Adrenal gland (tissue), 19 donors: ENCODE data around the gene ABTB2. TPM values are rescaled to one million over a fixed set of nuclear protein-coding genes. Genes with fewer than 3 reads are reported as not detected.

ENCODE experiments used
- DNase-seq, 7 donors: peaks; one replicate each; pipeline ENCODE4 v3.0.0-alpha.2; 2019 to 2020
- H3K27ac ChIP-seq, 5 donors: fragments of 200-600 bp; sonication (generic) in 4 of 5; 1 replicate in 3 of 5; 2 replicates in 2 of 5; pipeline versions ENCODE4 v1.5.1 to v1.8.0; 2016 to 2020; ENCODE audit warnings: mild to moderate bottlenecking in 1 of 5
- H3K27me3 ChIP-seq: fragments of 200-600 bp; 2 replicates; pipeline ENCODE4 v1.8.0; 2021
- H3K36me3 ChIP-seq, 2 donors: fragments of 200-600 bp; replicated peaks in 1 of 2; 1 replicate in 1 of 2; 2 replicates in 1 of 2; pipeline versions ENCODE4 v1.5.1 to v1.8.0; 2018 to 2022
- H3K4me1 ChIP-seq, 2 donors: fragments of 200-600 bp; replicated peaks in 1 of 2; 1 replicate in 1 of 2; 2 replicates in 1 of 2; pipeline versions ENCODE4 v1.5.1 to v1.8.0; 2018 to 2021
- H3K4me3 ChIP-seq, 4 donors: fragments of 200-600 bp; sonication (generic) in 3 of 4; one replicate each; pipeline ENCODE4 v1.5.1; 2016 to 2018
- H3K9me3 ChIP-seq, 3 donors: fragments of 200-600 bp; sonication (generic) in 1 of 3; replicated peaks in 1 of 3; 1 replicate in 2 of 3; 2 replicates in 1 of 3; pipeline versions ENCODE4 v1.5.1 to v1.8.0; 2016 to 2021
- POLR2A ChIP-seq, 2 donors: fragments of 450-650 bp; IDR thresholded peaks; one replicate each; pipeline ENCODE4 v1.6.1; 2017; ENCODE audit warnings: antibody characterized with exemption in 2 of 2, mild to moderate bottlenecking in 2 of 2, moderate library complexity in 1 of 2
- WGBS, 4 donors: extraction: QIAGEN DNeasy Blood & Tissue Kit in 2 of 4; methylation state at CpG; one replicate each; pipeline versions ENCODE4 v1.1.5 to v1.1.7; 2013 to 2017; 5-methylcytosine and 5-hydroxymethylcytosine counted together
- intact Hi-C, 2 donors: fragments of 100-400 bp; cut with DNase I; formaldehyde crosslinking; loops; one replicate each; pipeline versions ENCODE4 v1.14.1 to v1.15.0; 2022 to 2023
- long read RNA-seq, 10 donors: library from polyadenylated mRNA in 3 of 10; unstranded in 2 of 10; stranded (forward) in 1 of 10; transcript quantifications; one replicate each; pipeline ENCODE4 v2.0.0 and lab custom pipeline, GENCODE V29; 2021 to 2026
- polyA plus RNA-seq, 3 donors: library from polyadenylated mRNA; stranded (reverse); fragments of 200-250 nt in 2 of 3; fragments of 350-450 nt in 1 of 3; fragmentation: Illumina TruSeq in 1 of 3; extraction: RNeasy Lipid Tissue Mini Kit (QIAGEN cat#74804) in 1 of 3; gene quantifications; one replicate each; pipeline ENCODE4 v1.2.3, GENCODE V29; 2013 to 2014
- total RNA-seq, 9 donors: library from RNA; depleted of rRNA in 4 of 9; stranded (reverse); fragments of >200 nt in 4 of 9; fragments of 120-200 nt in 1 of 9; fragmentation: NEBNext Ultra II Directional in 1 of 9; extraction: Animal tissue kit (Norgen Biotek cat#: 25700) in 1 of 9; gene quantifications; one replicate each; pipeline versions ENCODE4 v1.1.0 to v1.2.4, GENCODE V29; 2013 to 2023
- TF ChIP-seq, protein P1 (sequence below), 6 experiments: fragments of 450-650 bp in 4 of 6; fragments of 200-600 bp in 2 of 6; sonication (generic) in 1 of 6; IDR thresholded peaks; 1 replicate in 5 of 6; 2 replicates in 1 of 6; pipeline versions ENCODE4 v1.5.1 to v1.8.0; 2016 to 2021; ENCODE audit warnings: antibody characterized with exemption in 6 of 6, mild to moderate bottlenecking in 2 of 6, moderate library complexity in 1 of 6
- donor health status: healthy with polysubstance abuse.
- donor health status: Bipolar disorder and iron deficiency.
- donor health status: DM: yes; HTN: yes; CAD: no.
- donor health status: DM: no; HTN: no; CAD: no.
- donor health status: DM: no; HTN: no; CAD: no.
- donor health status: DM: yes; HTN: yes; CAD: no.

The ABTB2 gene
- 10 to 100 TPM in 1 of 9 donors, 1 to 10 TPM in 8; 3.7 to 32.3 (median 6.5) TPM for total RNA-seq
- 1 to 10 TPM; 1.9 to 9.2 (median 2.8) TPM for polyA plus RNA-seq
- long read RNA-seq, donor 1, partial matches to known transcripts = 29 of 36 reads
- long read RNA-seq, donor 1, other reads (novel, unspliced or antisense) = 7 of 36 reads
- long read RNA-seq, donor 2, partial matches to known transcripts = 18 of 18 reads
- long read RNA-seq, donor 2, other reads (novel, unspliced or antisense) = 0 of 18 reads
- long read RNA-seq, donor 3, partial matches to known transcripts = 31 of 43 reads
- long read RNA-seq, donor 3, other reads (novel, unspliced or antisense) = 12 of 43 reads
- long read RNA-seq, donor 4 = 0 reads
- long read RNA-seq, donor 5, full-length matches to known transcripts = 4 of 6 reads
- long read RNA-seq, donor 5, partial matches to known transcripts = 0 of 6 reads
- long read RNA-seq, donor 5, other reads (novel, unspliced or antisense) = 2 of 6 reads
- long read RNA-seq, donor 6, full-length matches to known transcripts = 2 of 2 reads
- long read RNA-seq, donor 6, partial matches to known transcripts = 0 of 2 reads
- long read RNA-seq, donor 6, other reads (novel, unspliced or antisense) = 0 of 2 reads
- long read RNA-seq, donor 7, full-length matches to known transcripts = 1 of 12 reads
- long read RNA-seq, donor 7, partial matches to known transcripts = 11 of 12 reads
- long read RNA-seq, donor 7, other reads (novel, unspliced or antisense) = 0 of 12 reads
- long read RNA-seq, donor 8, full-length matches to known transcripts = 1 of 70 reads
- long read RNA-seq, donor 8, partial matches to known transcripts = 69 of 70 reads
- long read RNA-seq, donor 8, other reads (novel, unspliced or antisense) = 0 of 70 reads
- long read RNA-seq, donor 9 = 0 reads
- long read RNA-seq, donor 10 = 0 reads

DNA sequence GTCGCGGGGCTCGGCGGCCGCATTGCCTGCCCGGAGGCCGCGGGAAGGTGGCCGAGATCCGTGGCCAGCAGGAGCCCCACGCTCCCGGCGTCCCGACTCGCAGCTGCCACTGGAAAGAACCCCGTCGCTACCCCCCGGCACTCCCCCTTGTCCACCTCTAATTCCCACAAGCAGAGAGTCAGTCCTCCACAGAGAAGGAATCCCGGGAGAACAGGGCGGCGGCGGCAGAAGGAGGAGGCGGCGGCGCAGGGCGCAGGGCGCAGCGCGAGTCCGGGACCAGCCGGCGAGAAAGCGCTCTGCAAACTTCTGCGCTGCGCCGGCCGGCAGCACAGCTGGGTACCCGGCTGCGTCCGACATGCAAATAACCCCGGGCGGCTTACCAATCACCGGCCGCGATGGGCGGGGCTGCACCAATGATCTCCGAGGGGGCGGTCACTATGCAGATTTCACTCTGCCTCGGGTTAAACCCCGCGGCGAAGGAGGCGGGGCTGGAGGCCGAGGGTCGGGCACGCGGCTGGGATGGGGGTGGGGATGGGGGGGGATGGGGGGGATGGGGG is at the start of gene ABTB2:
Gene ABTB2, minus strand, starts transcription at position 310 of the 557 bp plus-strand sequence.
- Histone ChIP-seq H3K4me1 (peaks cover 10 to 39% of the 10 kb centered on the region in 2 donors), H3K36me3 (no peaks in the 10 kb centered on the region), H3K9me3 (no peaks in the 10 kb centered on the region), H3K27ac (peak within 1 kb of the TSS in 4 of 5 donors; percentile 67 to 88 (median 84)), H3K27me3 (no peaks in the 10 kb centered on the region), H3K4me3 (peak within 1 kb of the TSS; percentile 10 to 60 (median 38))
- TF ChIP-seq, protein P1, sequence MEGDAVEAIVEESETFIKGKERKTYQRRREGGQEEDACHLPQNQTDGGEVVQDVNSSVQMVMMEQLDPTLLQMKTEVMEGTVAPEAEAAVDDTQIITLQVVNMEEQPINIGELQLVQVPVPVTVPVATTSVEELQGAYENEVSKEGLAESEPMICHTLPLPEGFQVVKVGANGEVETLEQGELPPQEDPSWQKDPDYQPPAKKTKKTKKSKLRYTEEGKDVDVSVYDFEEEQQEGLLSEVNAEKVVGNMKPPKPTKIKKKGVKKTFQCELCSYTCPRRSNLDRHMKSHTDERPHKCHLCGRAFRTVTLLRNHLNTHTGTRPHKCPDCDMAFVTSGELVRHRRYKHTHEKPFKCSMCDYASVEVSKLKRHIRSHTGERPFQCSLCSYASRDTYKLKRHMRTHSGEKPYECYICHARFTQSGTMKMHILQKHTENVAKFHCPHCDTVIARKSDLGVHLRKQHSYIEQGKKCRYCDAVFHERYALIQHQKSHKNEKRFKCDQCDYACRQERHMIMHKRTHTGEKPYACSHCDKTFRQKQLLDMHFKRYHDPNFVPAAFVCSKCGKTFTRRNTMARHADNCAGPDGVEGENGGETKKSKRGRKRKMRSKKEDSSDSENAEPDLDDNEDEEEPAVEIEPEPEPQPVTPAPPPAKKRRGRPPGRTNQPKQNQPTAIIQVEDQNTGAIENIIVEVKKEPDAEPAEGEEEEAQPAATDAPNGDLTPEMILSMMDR (IDR thresholded peaks at IDR 0.05) = no peak
- peak; percentile 91 to 98 for TF ChIP-seq POLR2A (IDR thresholded peaks at IDR 0.05)
- WGBS, 4 donors = 0 to 1% (median 0%) methylated on average over 16 to 57 of the region's 57 CpGs
- peak; percentile 98 to 99 (median 99) for DNase-seq
- intact Hi-C loops = loop anchor here (2.0 to 10.0 kb wide), 3 partner anchors 113 to 185 kb away; no protein-coding TSS in a partner anchor

DNA sequence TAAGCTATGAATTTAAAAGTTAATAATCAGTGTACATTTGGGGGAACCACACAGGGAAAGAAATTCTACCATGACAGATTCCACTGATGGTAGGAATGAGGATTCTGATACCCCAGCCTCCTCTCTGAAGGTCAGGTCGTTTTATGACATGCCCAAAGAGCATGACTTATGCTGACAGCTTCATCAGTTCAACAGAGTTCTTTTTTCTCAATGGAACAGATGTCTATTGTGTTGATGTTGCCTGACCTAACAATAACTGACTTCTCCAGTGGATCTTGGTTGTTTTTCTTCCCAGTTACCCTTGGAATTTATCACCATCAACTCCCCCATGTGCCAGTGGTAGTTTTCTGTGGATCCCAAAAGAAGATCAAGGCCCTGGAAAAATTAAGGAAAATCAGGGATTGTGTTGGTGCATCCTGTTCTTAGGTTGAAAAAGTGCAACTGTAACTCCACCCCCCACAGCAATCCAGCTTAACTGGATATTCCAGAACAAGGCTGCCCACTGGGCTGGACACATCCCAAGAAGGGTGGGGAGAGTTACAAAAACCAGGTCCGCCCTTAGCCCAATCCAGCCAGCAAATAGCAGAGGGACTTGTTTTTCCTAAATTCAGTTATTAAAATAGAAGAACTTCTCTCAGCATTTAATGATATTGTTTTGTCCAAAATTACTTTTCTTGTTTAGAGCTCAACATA is 49.5 kb upstream of the ABTB2 start:
- no peaks in the 10 kb centered on the region for H3K9me3 ChIP-seq
- 43 to 58% (median 54%) methylated on average over 2 of the region's 2 CpGs for WGBS, 4 donors

DNA sequence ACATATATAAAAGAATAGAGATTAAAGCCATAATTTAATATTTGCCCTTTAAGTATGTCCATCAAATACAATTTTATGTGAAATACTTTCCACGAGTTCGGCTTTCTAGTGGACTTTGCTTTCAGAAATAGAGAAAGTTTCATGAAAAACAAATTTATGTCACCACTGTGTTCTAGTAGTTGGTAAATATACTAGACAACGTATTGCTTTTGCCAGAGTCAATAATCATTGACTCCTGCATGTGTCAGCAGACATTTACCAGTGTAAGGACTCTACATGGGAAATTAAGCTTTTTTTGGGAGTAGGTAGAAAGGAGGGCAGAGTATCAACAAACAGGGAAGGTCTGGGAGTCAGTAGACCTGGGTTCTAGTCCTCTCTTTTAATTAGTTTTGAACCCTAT is 48.6 kb upstream of the ABTB2 start:
- Histone ChIP-seq H3K27me3 (no peaks in the 10 kb centered on the region), H3K9me3 (no peaks in the 10 kb centered on the region), H3K36me3 (no peaks in the 10 kb centered on the region), H3K4me1 (no peaks in the 10 kb centered on the region), H3K27ac (no peak overlapping the region), H3K4me3 (no peak overlapping the region)
- no peak for TF ChIP-seq POLR2A (IDR thresholded peaks at IDR 0.05)
- TF ChIP-seq, protein P1 (IDR thresholded peaks at IDR 0.05) = no peak
- intact Hi-C loops = no loop called here
- WGBS, 4 donors = 77 to 92% (median 80%) methylated on average over 3 of the region's 3 CpGs
- no peak for DNase-seq

More for the DNA sequence above, 49.5 kb upstream of the ABTB2 start:
- Histone ChIP-seq H3K4me3 (no peak overlapping the region), H3K4me1 (no peaks in the 10 kb centered on the region), H3K27ac (no peak overlapping the region), H3K36me3 (no peaks in the 10 kb centered on the region), H3K27me3 (no peaks in the 10 kb centered on the region)
- no peak for TF ChIP-seq POLR2A (IDR thresholded peaks at IDR 0.05)
- TF ChIP-seq, protein P1 (IDR thresholded peaks at IDR 0.05) = no peak
- intact Hi-C loops = no loop called here
- DNase-seq = no peak
